CD4-positive, alpha-beta T cell treated with Interleukin-15 for 4 hours (primary cell): ENCODE results near the gene SLIT3.

Experiments used
- DNase-seq: peaks from one replicate; pipeline ENCODE4 v3.0.0-alpha.2; 2020; ENCODE audit warnings: low spot score

Gene SLIT3

DNA sequence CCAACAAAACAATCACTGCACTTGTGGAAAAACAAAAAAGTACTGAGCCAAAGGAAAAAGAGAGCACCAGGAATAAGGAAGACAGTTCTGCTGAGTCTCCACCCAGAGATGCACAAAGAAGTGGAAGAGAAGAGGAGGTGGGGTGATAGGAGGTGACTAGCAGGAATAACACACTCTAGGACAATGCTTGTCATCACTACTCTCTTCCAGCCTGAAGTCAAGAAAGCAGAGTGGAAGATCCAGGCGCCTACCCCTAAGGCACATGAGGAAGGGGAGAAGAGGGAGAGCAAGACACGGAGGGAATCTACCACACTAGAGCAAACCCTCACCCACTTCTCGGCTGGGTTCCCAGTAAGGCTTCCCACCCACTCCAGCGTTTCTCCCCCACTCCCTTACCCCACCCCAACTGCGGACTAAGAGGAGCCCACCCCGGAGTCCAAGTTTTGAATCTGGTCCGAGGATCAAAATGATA lies 1.7 kb downstream of the SLIT3 start:
- DNase-seq = no peak

GRCh38 chr5:169298193-169298592 lies 2.7 kb downstream of the SLIT3 start:
- DNase-seq = no peak

GRCh38 chr5:169296419-169297143 lies 4.4 kb downstream of the SLIT3 start:
- DNase-seq = no peak

- DNase-seq = no peak
Observed at GRCh38 chr5:169295306-169295705, 5.6 kb downstream of the SLIT3 start.

DNA sequence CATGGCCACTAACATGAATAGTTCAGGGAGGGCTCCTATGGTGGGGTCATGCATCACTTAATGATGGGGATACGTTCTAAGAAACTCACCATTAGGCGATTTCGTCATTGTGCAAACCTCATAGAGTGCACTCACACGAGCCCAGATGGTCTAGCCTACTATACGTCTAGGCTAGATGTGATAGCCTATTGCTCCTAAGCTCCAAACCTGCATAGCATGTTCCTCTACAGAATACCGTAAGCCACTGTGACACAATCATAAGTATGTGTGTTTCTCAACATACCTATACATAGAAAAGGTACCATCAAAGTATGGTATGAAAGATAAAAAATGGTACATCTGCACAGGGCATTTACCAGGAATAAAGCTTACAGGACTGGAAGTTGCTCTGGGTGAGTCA lies 6.3 kb downstream of the SLIT3 start:
- DNase-seq = no peak

- no peak for DNase-seq
Observed at GRCh38 chr5:169291877-169292276, 9.1 kb downstream of the SLIT3 start.

- no peak for DNase-seq
Observed at GRCh38 chr5:169290895-169291294, 10.0 kb downstream of the SLIT3 start.

DNA sequence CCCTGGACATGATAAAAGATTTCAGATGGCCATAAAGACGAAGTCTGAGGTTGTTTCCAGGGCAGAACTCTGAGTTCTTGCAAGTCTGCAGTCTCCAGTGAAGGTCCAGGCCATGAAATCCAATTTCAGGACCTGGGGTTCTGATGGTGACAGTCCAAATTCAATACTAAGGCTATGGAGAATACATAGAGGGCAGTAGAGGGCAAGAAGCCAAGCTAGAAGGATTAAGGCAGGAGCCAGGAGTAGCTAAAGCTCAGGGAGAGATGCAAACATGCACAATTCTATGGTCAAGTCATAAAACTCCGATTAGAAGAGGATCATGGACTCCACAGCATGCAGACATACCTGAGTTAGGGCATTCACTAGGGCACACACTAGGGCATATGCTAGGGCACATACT lies 11.4 kb downstream of the SLIT3 start:
- DNase-seq = no peak

DNA sequence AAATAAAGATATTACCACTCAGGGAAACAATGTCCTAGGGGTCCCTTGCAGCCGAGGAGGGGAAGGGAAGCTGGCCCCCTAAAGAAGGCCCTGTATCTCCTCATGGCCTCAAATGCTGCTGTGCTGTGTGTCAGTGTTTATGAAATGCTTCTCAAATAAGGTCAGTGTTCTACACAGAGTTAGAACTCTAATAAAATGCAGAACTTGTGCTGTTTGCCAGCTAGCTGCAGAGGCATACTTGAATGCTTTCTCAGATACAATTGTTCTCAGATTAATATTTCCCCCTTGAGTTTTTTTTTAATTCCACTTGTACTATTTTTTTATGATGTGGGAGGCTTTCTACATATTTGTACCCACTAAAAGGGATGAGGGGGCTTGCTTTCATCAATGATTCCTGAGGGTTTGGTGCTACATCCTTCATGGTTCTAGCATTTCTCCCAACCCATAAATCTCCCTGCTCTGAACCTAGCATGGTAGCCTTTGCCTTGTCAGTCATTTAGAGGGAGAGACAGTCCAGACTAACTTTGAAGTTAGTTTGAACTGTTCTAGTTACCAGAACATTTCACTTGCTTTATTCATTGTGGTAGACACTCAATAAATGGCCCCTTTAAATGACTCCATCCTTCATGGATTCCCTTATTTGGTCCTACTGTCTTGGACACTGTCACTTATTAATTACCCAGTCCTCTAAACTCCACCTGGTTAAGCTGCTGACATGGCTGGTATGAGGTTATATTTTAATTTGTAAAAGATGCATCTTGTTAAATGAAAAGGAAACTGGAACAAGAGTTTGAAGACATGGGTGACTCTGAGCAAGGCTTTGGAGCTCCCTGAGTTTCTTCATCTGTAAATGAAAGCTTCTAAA lies 12.6 kb downstream of the SLIT3 start:
- no peak for DNase-seq

GRCh38 chr5:169287529-169287928 lies 13.4 kb downstream of the SLIT3 start:
- no peak for DNase-seq

DNA sequence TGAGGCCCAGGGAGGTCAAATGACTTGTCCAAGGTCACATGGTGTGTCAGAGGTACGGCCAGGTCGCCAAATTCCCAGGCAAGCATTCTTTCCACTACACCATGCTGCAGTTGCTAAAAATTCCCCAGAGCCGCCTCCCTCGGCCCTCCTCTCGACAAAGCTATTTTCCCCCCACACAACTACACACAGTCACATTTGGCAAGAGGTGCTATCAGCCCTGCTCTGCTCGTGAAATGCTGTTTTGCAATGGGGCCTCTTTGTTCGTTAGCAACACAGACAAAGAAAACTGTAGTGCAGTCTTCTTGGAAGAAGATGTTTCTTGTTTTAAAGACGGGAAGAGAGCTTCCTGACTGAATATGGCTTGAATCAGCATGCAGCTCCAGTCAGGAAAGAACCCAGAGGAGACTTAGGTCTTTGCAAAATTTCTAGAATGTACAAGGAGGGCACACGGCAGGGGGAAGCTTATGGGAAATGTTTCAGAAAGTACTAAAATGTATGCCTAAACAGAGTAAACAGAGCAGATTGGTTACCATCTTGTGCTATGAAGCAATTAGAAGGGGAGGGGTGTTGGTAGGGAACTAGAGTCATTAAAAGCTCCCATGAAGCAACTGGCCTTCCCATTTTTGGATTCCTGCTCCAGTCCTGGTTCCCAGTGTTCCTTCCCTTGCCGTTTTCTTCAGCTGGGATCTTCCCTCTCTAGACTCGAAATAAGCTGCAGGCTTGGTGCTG lies 14.2 kb downstream of the SLIT3 start:
- no peak for DNase-seq

DNA sequence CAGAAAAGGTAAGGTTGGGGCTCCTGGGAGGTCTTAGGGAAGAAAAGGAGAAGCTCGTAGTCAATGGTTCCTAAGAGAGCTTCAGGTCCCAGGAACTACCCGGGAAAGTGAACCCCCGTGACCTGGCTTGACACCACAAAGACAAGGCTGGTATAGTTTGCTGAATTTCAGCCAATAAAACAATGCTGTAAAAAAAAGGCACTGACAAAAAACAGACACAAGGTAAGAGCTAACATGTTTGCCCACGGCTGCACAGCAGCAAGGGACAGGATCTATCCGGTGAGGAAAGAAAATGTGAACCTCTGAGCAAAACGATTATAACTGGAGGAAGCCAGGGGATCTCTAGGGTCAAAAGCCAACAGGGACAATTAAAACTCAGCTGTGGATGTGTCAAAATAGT lies 17.1 kb downstream of the SLIT3 start:
- DNase-seq = no peak

GRCh38 chr5:169281625-169282024 lies 19.3 kb downstream of the SLIT3 start:
- DNase-seq = no peak

DNA sequence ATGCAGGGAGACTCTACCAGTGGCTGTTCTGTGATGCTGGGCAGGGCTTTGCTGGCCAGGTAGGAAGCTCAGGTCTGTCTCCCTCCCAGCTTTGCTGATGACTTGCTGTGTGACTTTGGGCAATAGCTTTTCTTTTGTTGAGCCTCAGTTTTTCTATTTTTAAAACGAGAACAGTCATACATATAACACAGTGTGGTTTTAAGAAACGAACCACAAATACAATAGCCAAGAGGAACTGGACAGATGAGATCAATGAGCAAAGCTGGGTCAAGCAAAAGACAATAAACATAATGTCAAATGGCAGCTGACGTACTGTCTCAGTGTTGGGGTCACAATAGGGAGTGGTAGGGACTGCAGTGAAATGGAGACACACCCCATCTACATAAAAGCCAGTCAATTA lies 20.2 kb downstream of the SLIT3 start:
- DNase-seq = no peak

DNA sequence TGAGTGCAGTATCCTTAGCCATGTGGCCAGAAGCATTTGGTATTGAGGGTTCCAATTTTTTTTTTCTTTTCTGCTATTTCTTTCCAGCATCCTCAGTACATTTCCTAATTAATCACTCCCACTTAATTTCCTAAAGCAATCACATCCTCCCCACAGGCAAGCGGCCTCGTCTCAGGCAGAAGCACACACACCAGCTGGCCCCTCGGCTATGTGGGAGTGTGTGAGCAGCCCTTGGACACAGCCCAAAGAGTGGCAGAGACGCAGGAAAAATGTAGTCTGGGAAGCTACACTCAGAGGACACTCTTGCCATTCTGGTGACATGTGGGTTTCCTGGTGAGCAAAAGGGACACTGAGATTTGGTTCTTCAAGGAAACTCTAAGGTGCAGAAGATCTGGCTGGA lies 20.7 kb downstream of the SLIT3 start:
- no peak for DNase-seq

DNA sequence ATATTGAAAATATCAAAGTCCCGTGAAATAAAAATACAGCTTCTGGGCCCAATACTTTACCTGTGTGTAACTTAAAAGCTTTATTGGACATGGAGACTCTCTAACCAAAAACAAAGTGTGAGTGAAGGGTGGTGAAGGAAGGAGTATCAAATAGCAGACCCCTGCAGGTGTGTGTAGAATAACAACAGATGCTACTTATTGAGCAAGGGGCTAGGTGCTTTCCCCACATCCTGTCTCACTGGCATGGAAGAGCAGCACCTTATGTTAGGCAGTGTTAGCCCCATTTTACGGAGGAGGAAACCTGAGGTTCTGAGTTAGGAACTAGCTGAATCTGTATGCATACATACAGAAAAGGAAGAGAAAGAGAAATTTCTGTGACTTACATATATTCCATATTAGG lies 21.8 kb downstream of the SLIT3 start:
- no peak for DNase-seq

DNA sequence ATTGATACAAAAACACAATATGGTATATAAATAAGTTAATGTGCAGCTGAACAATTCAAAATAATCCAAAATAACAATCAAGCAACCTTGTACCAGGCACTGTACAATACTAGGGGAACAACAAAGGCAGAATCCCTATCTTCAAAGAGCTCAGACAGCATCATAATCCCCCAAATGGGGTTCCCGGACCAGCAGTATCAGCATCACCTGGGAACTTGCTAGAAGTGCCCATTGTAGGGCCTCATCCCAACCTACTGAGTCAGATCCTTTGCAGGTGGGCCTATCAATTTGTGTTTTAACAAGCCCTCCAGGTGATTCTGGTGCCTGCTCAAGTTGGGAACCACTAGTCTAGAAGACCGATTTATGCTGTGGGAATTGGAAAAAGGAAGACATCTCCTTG lies 27.1 kb downstream of the SLIT3 start:
- DNase-seq = no peak

DNA sequence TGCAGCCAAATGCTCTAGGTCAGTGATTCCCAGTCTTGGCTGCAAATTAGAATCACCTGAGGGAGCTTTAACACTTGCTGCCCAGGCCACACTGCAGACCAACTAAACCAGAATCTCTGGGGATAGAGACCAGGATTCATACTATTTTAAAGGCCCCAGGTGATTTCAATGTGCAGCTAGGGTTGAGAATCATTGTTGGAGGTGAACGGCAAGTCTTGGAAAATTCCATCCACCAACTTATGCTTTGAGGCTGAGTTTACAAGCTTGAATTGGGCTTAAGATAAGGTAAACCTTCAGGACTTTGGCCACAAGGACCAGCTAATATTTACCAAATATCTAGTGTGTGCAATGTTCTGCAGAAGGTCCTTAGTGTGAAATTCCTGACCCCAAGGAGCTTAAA lies 27.5 kb downstream of the SLIT3 start:
- DNase-seq = no peak

- no peak for DNase-seq
Observed at GRCh38 chr5:169272731-169273427, 28.1 kb downstream of the SLIT3 start.

DNA sequence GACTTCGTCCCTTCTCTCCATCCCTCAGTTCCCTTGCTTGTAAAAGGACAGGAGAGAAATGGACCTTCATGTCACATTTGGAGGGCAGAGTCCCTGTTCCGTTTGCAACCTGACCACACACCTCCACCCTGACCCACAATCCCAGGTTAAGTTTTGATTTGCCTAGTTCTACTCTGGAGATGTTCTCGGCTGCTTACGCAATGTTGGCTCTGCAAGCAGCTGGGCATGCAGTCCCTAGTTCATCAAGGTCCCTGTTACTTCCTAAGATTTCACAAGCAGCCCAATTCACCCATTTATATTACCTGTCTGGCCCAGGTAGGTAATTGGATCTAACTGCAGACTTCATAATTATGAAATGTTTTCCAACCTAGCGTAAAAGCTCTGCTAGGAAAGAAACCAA lies 28.8 kb downstream of the SLIT3 start:
- no peak for DNase-seq

DNA sequence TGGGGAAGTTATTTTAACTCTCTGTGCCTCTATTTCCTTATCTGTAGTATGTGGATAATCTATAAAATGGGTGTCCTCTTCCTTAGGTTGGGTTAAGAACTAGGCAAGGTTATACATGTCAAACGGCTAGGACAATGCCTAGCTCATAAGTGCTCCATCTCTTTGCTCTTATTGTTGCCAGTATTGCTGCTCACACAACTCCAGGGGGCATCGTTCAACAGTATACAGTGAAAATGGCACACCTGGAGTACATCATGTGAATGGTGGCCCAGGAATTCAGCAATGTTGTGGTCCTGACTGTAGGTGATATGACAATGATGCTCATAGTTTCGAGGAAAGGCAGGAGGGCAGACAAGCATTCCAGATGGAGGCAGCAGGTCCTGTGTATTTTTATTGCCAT lies 30.1 kb downstream of the SLIT3 start:
- DNase-seq = no peak

DNA sequence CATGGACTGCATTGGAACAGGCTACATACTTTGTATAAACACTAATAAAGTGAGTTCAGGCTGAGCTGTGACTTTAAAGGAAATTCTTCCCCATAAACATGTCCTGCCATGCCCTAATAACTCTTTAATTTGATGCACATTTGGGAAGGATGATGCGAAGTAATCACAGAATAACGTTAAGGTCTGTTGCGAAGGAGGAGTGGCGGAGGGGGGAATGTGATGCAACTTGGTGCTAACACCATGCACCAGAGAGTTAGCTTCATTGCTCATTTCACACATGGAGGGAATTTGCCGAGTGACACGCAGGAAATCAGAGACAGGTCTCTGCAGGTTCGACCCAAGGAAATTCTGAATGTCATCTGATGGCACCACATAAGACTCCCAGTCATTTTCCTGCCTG lies 32.9 kb downstream of the SLIT3 start:
- no peak for DNase-seq
